Common myeloid progenitor, CD34-positive (primary cell): Measurements from ENCODE around the gene KLC4.
"Not testable (repeated sequence)": the region's sequence is repeated elsewhere in the genome, so short reads cannot be mapped to it uniquely, and the experiment has no call there.

Experiments
- CTCF ChIA-PET: fragments of 350-600 bp; sonication (Branson Sonifier 250); formaldehyde crosslinking; loops from one replicate; lab custom pipeline; 2021; ENCODE audit warnings: antibody characterized with exemption; lab: Charles Lee
- POLR2A ChIA-PET: fragments of 350-600 bp; sonication (Branson Sonifier 250); formaldehyde crosslinking; loops from one replicate; lab custom pipeline; 2021; ENCODE audit warnings: antibody characterized with exemption; lab: Charles Lee
- DNase-seq, 3 donors: peaks; one replicate each; pipeline versions ENCODE4 v3.0.0 to v3.0.0-alpha.2; 2013
- H3K27ac ChIP-seq, 2 experiments: 1 replicate in 1 of 2; 2 replicates in 1 of 2; pipeline ENCODE4 v1.7.0; 2013; ENCODE audit warnings: inconsistent platforms in 2 of 2, low read length in 2 of 2, mild to moderate bottlenecking in 2 of 2, low read depth in 1 of 2, moderate library complexity in 1 of 2; ENCODE audit not compliant: severe bottlenecking in 2 of 2, insufficient read depth in 1 of 2, poor library complexity in 1 of 2
- H3K27me3 ChIP-seq, 5 experiments: replicated peaks in 2 of 5; 1 replicate in 3 of 5; 2 replicates in 2 of 5; pipeline versions ENCODE4 v1.6.1 to v1.7.0; 2013; ENCODE audit warnings: low read length in 4 of 5, mild to moderate bottlenecking in 2 of 5, moderate library complexity in 2 of 5, inconsistent platforms in 1 of 5; ENCODE audit not compliant: insufficient read depth in 5 of 5, control insufficient read depth in 4 of 5
- H3K36me3 ChIP-seq, 4 experiments: 1 replicate in 2 of 4; 2 replicates in 2 of 4; pipeline versions ENCODE4 v1.6.1 to v1.7.0; 2013; ENCODE audit warnings: low read length in 3 of 4, control low read depth in 1 of 4, mild to moderate bottlenecking in 1 of 4; ENCODE audit not compliant: control insufficient read depth in 4 of 4, insufficient read depth in 4 of 4
- H3K4me1 ChIP-seq, 4 experiments: 1 replicate in 3 of 4; 2 replicates in 1 of 4; pipeline versions ENCODE4 v1.6.1 to v1.7.1; 2013; ENCODE audit warnings: low read length in 3 of 4, mild to moderate bottlenecking in 3 of 4, control low read depth in 1 of 4, inconsistent platforms in 1 of 4, moderate library complexity in 1 of 4; ENCODE audit not compliant: control insufficient read depth in 4 of 4, insufficient read depth in 4 of 4; ENCODE audit errors: control extremely low read depth in 1 of 4
- H3K4me3 ChIP-seq, 7 experiments: 1 replicate in 4 of 7; 2 replicates in 3 of 7; pipeline versions ENCODE4 v1.5.1 to v1.7.0; 2013; ENCODE audit warnings: mild to moderate bottlenecking in 7 of 7, low read length in 6 of 7, moderate library complexity in 6 of 7, inconsistent platforms in 2 of 7, low read depth in 2 of 7, control low read depth in 1 of 7; ENCODE audit not compliant: insufficient read depth in 4 of 7, control insufficient read depth in 1 of 7; ENCODE audit errors: extremely low read depth in 1 of 7
- H3K9me3 ChIP-seq, 5 experiments: 1 replicate in 4 of 5; 2 replicates in 1 of 5; pipeline versions ENCODE4 v1.6.1 to v1.7.1; 2013; ENCODE audit warnings: low read length in 4 of 5, mild to moderate bottlenecking in 2 of 5, inconsistent platforms in 1 of 5, low read depth in 1 of 5, moderate library complexity in 1 of 5; ENCODE audit not compliant: control insufficient read depth in 4 of 5, insufficient read depth in 2 of 5; ENCODE audit errors: control extremely low read depth in 1 of 5
- WGBS: methylation state at CpG from one replicate; pipeline ENCODE4 v1.1.5; 2013; ENCODE audit not compliant: insufficient coverage; 5-methylcytosine and 5-hydroxymethylcytosine counted together

The KLC4 gene

GRCh38 chr6:43081922-43082321 is 22.5 kb downstream of the KLC4 start:
- H3K27me3 ChIP-seq, H3K4me3 ChIP-seq, H3K9me3 ChIP-seq, POLR2A ChIA-PET, H3K36me3 ChIP-seq, H3K27ac ChIP-seq, DNase-seq: not testable (repeated sequence)
- CTCF ChIA-PET = interaction anchor here (1.2 to 2.0 kb wide), 6 partner anchors 8 to 130 kb away, joined by 3 to 6 read pairs (median 4); no protein-coding TSS in a partner anchor
- WGBS = 95% methylated on average over 8 of the region's 9 CpGs
- peaks cover 0 to 13% (median 11%) of the 10 kb centered on the region in 4 experiments for H3K4me1 ChIP-seq

- no peak overlapping the region for H3K4me3 ChIP-seq
- ChIA-PET POLR2A (no interaction called here), CTCF (interaction anchor here (1.0 to 2.0 kb wide), 7 partner anchors 8 to 129 kb away, joined by 3 to 7 read pairs (median 5); partner anchors contain the start of gene CUL7)
- peaks cover 0 to 2% (median under 1%) of the 10 kb centered on the region in 4 experiments for H3K4me1 ChIP-seq
- 93% methylated on average over 10 of the region's 13 CpGs for WGBS
- H3K36me3 ChIP-seq = no peaks in the 10 kb centered on the region
- H3K27me3 ChIP-seq = no peaks in the 10 kb centered on the region
- H3K9me3 ChIP-seq = no peaks in the 10 kb centered on the region
- H3K27ac ChIP-seq = no peak overlapping the region
- no peak for DNase-seq
These were observed 23.6 kb downstream of the KLC4 start for GRCh38 chr6:43082806-43083655.

- Histone ChIP-seq H3K4me1 (peaks cover 0 to 2% (median 0%) of the 10 kb centered on the region in 4 experiments), H3K9me3 (no peaks in the 10 kb centered on the region), H3K27ac (no peak overlapping the region), H3K27me3 (no peaks in the 10 kb centered on the region), H3K36me3 (no peaks in the 10 kb centered on the region), H3K4me3 (no peak overlapping the region)
- ChIA-PET POLR2A (interaction anchor here (0.7 kb wide), 1 partner anchor 292 kb away, joined by 3 read pairs; no protein-coding TSS in a partner anchor), CTCF (no interaction called here)
- WGBS = 96% methylated on average over 6 of the region's 8 CpGs
- DNase-seq = no peak
These were observed 26.7 kb downstream of the KLC4 start for GRCh38 chr6:43086022-43086658.

- Histone ChIP-seq H3K36me3 (no peaks in the 10 kb centered on the region), H3K4me3 (no peak overlapping the region), H3K27me3 (no peaks in the 10 kb centered on the region), H3K9me3 (no peaks in the 10 kb centered on the region), H3K27ac (no peak overlapping the region), H3K4me1 (peaks cover 0 to 17% (median 1%) of the 10 kb centered on the region in 4 experiments)
- DNase-seq = no peak
- CTCF ChIA-PET = no interaction called here
- POLR2A ChIA-PET = no interaction called here
- 96% methylated on average over 3 of the region's 4 CpGs for WGBS
These were observed 29.2 kb downstream of the KLC4 start for GRCh38 chr6:43088654-43089056.

- H3K9me3 ChIP-seq = no peaks in the 10 kb centered on the region
- no peak overlapping the region for H3K27ac ChIP-seq
- ChIA-PET CTCF (interaction anchor here (0.9 to 1.0 kb wide), 2 partner anchors 8 to 20 kb away, joined by 3 to 5 read pairs; no protein-coding TSS in a partner anchor), POLR2A (no interaction called here)
- H3K4me3 ChIP-seq = no peak overlapping the region
- H3K36me3 ChIP-seq = no peaks in the 10 kb centered on the region
- no CpG with 5 or more reads among the region's 4 CpGs for WGBS
- no peak for DNase-seq
- H3K27me3 ChIP-seq = no peaks in the 10 kb centered on the region
- peaks cover 0 to 24% (median 1%) of the 10 kb centered on the region in 4 experiments for H3K4me1 ChIP-seq
These were observed 30.0 kb downstream of the KLC4 start for GRCh38 chr6:43089467-43089866.

- WGBS = 98% methylated on average over 7 of the region's 8 CpGs
- peaks cover 0 to 24% (median 1%) of the 10 kb centered on the region in 4 experiments for H3K4me1 ChIP-seq
These were observed 30.6 kb downstream of the KLC4 start for GRCh38 chr6:43089874-43090558.

More at GRCh38 chr6:43089874-43090558, 30.6 kb downstream of the KLC4 start:
- no peak overlapping the region for H3K4me3 ChIP-seq
- H3K27ac ChIP-seq = no peak overlapping the region
- ChIA-PET POLR2A (no interaction called here), CTCF (interaction anchor here (0.9 to 1.0 kb wide), 2 partner anchors 9 to 20 kb away, joined by 3 to 5 read pairs; no protein-coding TSS in a partner anchor)
- no peak for DNase-seq
- H3K27me3 ChIP-seq = no peaks in the 10 kb centered on the region
- H3K9me3 ChIP-seq = no peaks in the 10 kb centered on the region
- no peaks in the 10 kb centered on the region for H3K36me3 ChIP-seq
